HG03108 (cell line): ENCODE results near the gene MR1.

Source experiments
- ATAC-seq: cut with Tn5 transposase; IDR thresholded peaks from one replicate; pipeline ENCODE4 v1.9.1; 2021; ENCODE audit warnings: moderate library complexity; ENCODE audit not compliant: unreplicated experiment

Gene MR1

GRCh38 chr1:181105134-181106021 is 71.6 kb downstream of the MR1 start:
- peak; percentile 77 for ATAC-seq

GRCh38 chr1:181106022-181106312 is 72.2 kb downstream of the MR1 start:
- ATAC-seq = no peak

- ATAC-seq = no peak
These were observed 72.7 kb downstream of the MR1 start for GRCh38 chr1:181106479-181106878.

GRCh38 chr1:181107711-181108110 is 73.9 kb downstream of the MR1 start:
- no peak for ATAC-seq

GRCh38 chr1:181108304-181108867 is 74.6 kb downstream of the MR1 start:
- ATAC-seq = no peak

GRCh38 chr1:181110013-181110412 is 76.2 kb downstream of the MR1 start:
- no peak for ATAC-seq
